ENCODE data around the gene DDX51. TPM values are rescaled to one million over a fixed set of nuclear protein-coding genes. Genes with fewer than 3 reads are reported as not detected.
A peak's percentile ranks its signal among the peaks of the same experiment; 100 is the strongest.

The DDX51 gene, protein sequence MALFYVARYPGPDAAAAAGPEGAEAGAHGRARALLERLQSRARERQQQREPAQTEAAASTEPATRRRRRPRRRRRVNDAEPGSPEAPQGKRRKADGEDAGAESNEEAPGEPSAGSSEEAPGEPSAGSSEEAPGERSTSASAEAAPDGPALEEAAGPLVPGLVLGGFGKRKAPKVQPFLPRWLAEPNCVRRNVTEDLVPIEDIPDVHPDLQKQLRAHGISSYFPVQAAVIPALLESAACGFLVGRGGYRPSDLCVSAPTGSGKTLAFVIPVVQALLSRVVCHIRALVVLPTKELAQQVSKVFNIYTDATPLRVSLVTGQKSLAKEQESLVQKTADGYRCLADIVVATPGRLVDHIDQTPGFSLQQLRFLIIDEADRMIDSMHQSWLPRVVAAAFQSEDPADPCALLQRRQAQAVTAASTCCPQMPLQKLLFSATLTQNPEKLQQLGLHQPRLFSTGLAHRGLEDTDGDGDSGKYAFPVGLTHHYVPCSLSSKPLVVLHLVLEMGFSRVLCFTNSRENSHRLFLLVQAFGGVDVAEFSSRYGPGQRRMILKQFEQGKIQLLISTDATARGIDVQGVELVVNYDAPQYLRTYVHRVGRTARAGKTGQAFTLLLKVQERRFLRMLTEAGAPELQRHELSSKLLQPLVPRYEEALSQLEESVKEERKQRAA
- 10 to 100 TPM; 15.2 to 25.7 (median 21.5) TPM for polyA plus RNA-seq (ENCODE audit: insufficient read length in 3 of 3)
- long read RNA-seq, donor 1, full-length matches to known transcripts, result 3 of 3 reads
- long read RNA-seq, donor 1, partial matches to known transcripts, result 0 of 3 reads
- long read RNA-seq, donor 1, other reads (novel, unspliced or antisense), result 0 of 3 reads
- long read RNA-seq, donor 2, full-length matches to known transcripts, result 5 of 5 reads
- long read RNA-seq, donor 2, partial matches to known transcripts, result 0 of 5 reads
- long read RNA-seq, donor 2, other reads (novel, unspliced or antisense), result 0 of 5 reads
- long read RNA-seq, donor 3, partial matches to known transcripts, result 0 of 3 reads
- long read RNA-seq, donor 3, other reads (novel, unspliced or antisense), result 0 of 3 reads
- long read RNA-seq, donor 4, full-length matches to known transcripts, result 8 of 8 reads
- long read RNA-seq, donor 4, partial matches to known transcripts, result 0 of 8 reads
- long read RNA-seq, donor 4, other reads (novel, unspliced or antisense), result 0 of 8 reads
- long read RNA-seq, donor 5, result 0 reads
- long read RNA-seq, donor 6, full-length matches to known transcripts, result 9 of 23 reads
- long read RNA-seq, donor 6, partial matches to known transcripts, result 8 of 23 reads
- long read RNA-seq, donor 6, other reads (novel, unspliced or antisense), result 6 of 23 reads
- long read RNA-seq, donor 7, full-length matches to known transcripts, result 4 of 4 reads
- long read RNA-seq, donor 7, partial matches to known transcripts, result 0 of 4 reads
- long read RNA-seq, donor 7, other reads (novel, unspliced or antisense), result 0 of 4 reads
- long read RNA-seq, donor 8, full-length matches to known transcripts, result 4 of 4 reads
- long read RNA-seq, donor 8, partial matches to known transcripts, result 0 of 4 reads
- long read RNA-seq, donor 8, other reads (novel, unspliced or antisense), result 0 of 4 reads
- long read RNA-seq, donor 9, full-length matches to known transcripts, result 6 of 37 reads
- long read RNA-seq, donor 9, partial matches to known transcripts, result 22 of 37 reads
- long read RNA-seq, donor 9, other reads (novel, unspliced or antisense), result 9 of 37 reads
- long read RNA-seq, donor 10, full-length matches to known transcripts, result 9 of 9 reads
- long read RNA-seq, donor 10, partial matches to known transcripts, result 0 of 9 reads
- long read RNA-seq, donor 10, other reads (novel, unspliced or antisense), result 0 of 9 reads
- long read RNA-seq, donor 11, full-length matches to known transcripts, result 4 of 4 reads
- long read RNA-seq, donor 11, partial matches to known transcripts, result 0 of 4 reads
- long read RNA-seq, donor 11, other reads (novel, unspliced or antisense), result 0 of 4 reads
- long read RNA-seq, donor 12, full-length matches to known transcripts, result 8 of 8 reads
- long read RNA-seq, donor 12, partial matches to known transcripts, result 0 of 8 reads
- long read RNA-seq, donor 12, other reads (novel, unspliced or antisense), result 0 of 8 reads
- long read RNA-seq, donor 13, full-length matches to known transcripts, result 2 of 2 reads
- long read RNA-seq, donor 13, partial matches to known transcripts, result 0 of 2 reads
- long read RNA-seq, donor 13, other reads (novel, unspliced or antisense), result 0 of 2 reads
- long read RNA-seq, donor 14, result 0 reads
- long read RNA-seq, donor 15, transcript DDX51-203 (2 exons, 2,203 nt), result major isoform, 11 of 12 reads
- long read RNA-seq, donor 15, partial matches to known transcripts, result 0 of 12 reads
- long read RNA-seq, donor 15, other reads (novel, unspliced or antisense), result 0 of 12 reads
- long read RNA-seq, donor 16, full-length matches to known transcripts, result 5 of 5 reads
- long read RNA-seq, donor 16, partial matches to known transcripts, result 0 of 5 reads
- long read RNA-seq, donor 16, other reads (novel, unspliced or antisense), result 0 of 5 reads

DNA sequence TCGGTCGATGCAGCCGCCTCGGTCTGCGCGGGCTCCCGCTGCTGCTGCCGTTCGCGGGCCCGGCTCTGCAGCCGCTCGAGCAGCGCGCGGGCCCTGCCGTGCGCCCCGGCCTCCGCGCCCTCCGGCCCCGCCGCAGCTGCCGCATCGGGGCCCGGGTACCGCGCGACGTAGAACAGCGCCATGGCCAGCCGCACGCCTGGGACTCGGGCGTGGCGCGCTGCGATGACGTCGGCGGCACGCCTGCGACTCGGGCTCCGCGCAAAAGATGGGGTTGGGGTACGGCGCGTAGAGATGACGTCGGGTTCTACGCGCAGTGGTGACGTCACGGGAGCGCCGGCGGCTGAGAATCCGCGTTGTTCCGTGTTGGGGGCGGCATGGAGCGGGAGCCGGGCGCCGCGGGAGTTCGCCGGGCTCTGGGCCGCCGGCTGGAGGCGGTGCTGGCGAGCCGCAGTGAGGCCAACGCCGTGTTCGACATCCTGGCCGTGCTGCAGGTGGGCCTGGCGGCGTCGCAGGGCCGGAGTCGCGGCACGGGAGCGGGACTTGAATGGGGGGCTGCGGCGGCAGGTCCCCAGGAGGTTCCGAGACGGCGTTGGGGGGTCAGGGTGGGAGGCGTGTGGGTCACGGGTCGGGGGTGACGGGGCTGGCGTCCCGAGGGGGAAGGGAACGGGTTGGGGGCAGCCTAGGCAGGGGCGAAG is at the start of gene DDX51, which contains the start of gene NOC4L:
Gene DDX51, minus strand, starts transcription at position 205 of the 695 bp plus-strand sequence. Its CDS starts 23 bp downstream, at position 182.
Gene NOC4L, plus strand, starts transcription at position 343 of the 695 bp plus-strand sequence. Its CDS starts 32 bp downstream, at position 375.
- DNase-seq, result peak; percentile 95

DNA sequence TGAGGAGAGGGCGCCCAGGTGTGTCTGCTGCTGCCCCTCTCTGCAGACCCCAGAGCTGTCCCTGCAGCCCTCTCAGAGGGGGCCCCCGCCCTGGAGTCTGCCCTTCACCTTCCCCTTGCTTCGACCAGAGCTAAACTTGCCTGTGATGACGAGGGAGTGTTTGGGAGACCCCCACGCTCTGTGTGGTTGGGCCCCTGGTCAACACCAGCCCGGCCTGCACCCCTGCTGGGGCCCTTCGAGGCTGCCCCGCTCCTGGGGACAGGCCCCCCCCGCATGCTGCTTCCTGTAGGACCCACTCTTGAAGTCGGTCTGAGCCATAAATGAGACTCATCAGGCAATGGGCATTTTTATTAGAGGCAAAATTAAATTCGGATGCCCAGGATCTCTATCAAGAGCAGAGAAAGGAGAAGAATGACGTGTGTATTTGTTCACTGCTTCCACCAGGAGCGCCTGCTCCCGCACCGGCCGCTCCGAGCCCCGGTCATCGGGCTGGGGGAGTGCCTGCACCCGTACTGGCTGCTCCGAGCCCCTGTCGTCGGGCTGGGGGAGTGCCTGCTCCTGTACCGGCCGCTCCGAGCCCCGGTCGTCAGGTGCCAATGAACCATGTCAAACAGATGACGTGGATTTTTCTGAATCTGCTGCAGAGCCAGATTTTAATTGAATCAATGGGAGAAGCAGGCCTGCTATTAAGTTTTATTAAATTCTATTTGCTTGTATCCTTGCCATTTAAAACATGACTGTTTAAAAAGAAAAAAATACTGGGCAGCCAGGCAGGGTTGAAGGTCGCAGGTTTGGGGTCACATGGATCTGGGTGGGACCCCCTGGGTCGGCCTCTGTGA is 47.8 kb upstream of the DDX51 start:
- peak; percentile 65 for DNase-seq

DNA sequence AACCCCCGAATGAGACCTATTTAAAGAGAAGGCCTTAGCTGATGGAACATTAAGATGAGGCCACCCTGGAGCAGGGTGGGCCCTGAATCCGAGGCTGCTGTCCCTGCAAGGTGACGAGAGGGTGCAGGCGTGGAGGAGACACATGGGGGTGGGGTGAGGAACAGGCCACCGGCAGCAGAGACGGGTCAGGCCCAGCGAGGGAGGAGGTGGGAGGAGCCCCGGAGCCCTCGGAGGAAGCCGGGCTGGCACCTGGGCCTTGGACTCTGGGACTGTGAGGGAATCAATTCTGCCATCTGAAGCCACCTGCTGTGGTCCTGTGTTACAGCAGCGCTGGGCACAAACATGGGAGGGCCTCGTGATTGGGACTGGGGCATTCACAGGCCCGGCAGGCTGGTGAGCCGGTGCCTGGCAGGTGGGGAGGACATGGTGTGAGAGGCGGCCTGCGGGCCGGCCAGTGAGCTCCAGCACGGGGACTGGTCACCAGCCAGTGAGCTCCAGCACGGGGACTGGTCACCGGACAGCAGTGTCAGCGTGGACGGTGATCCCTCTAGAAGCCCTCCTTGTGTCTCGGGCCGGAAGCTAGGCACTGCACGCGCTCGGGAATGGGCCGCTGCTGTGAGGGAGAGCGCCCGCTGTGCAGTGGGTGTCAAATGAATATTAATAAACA is 46.8 kb upstream of the DDX51 start:
- no peak for DNase-seq

DNA sequence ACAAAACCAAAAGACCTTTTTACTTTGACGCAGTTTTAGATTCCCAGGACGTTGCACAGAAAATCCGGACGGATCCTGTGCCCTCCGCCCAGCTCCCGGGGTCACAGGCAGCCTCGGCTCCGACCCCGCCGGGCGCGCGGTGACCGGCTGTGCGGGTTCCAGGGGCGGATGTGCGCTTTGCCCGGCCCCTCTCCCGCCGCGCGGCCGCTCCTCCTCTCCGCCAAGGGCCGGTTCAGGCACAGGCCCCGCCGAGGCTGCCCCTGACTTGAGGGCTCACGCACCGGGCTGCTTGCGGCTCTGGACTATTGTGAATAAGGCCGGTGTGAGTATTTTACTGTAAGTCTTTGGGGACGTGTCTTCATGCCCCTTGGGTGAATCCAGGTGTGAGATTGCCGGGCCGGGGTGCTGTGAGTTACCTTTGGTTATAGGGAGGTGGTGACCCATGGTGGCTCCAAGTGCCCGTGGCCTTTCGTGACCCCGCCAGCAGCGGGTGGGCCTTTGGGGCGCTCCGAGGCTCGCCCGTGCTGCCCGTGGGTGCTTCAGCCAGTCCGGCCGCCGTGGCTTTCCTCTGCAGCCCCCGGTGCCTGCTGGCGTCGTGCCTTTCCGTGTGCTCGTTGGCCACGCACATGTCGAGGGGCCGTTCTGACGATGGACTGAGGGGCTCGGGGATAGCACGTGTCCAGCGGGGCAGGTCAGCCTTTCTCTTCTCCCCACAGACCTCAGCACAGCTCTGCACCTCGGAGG is 46.1 kb upstream of the DDX51 start:
- no peak for DNase-seq

DNA sequence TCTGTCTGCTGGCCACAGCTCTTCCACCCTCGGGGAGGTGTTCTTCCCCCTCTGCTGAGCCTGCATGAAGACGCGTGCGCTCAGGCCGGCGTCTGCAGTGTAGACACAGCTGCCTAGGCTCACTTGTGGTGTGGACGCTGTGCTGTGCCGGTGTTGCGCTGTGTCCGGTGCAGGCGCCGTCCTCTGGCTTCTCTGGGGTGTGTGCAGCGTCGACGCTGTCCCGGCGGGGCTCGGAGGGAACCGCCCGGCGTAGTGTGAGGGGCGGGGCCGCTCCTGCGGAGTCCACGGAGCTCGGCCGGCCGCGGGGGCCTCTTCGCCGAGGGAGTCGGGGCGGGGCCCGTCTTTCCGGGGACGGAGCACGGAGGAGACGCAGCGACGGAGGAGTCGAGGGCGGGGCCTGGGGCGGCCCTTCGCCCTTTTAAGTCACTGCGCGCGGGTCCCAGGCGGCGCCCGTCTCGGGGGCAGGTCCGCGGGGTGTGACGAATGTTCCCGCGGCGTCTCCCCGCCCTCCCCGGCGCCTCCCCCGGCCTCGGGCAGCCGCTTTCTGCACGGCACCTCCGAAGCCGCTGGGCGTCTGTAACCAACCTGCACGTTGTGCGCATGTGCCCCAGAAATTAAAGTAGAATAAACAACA is 45.4 kb upstream of the DDX51 start:
- DNase-seq, result peak; percentile 68

GRCh38 chr12:132188916-132189325 is 44.8 kb upstream of the DDX51 start:
- DNase-seq, result no peak

GRCh38 chr12:132188451-132188901 is 44.4 kb upstream of the DDX51 start:
- no peak for DNase-seq

DNA sequence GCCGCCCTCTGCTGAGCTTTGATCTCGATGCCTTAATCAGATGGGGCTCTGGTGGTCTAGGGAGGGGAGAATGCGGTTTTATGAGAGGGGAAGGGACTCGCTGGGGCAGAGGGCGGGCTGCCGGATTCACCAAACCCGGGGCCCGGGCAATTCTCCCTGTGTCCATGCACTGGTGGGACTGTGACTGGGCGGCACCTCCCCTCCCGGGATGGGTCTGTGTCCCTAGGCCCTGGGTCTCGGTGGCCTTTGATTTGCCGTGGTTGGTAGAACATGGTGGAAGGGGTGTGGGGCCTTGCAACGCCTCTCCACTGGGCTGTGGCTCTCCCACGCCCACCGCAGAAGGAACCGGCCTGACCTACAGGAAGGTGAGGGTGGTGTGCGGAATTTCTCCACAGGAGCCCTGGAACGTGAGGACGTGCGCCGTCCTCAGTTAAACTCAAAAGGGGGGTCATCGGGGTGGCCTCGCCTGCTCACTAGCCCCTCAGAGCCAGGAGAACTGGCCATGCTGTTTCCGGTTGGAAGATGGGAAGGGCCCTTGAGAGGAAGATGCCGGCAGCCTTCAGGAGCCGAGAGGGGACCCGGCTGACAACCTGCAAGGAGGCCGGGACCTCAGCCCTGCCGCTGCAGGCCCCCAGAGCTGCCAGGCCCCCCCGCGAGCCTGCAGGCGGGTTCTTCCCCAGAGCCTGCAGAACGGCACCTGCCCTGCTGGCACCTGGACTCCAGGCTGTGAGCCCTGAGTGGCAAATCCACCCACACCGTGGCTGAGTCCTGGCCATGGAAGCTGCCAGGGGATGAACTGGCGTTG is 43.7 kb upstream of the DDX51 start:
- DNase-seq, result no peak

DNA sequence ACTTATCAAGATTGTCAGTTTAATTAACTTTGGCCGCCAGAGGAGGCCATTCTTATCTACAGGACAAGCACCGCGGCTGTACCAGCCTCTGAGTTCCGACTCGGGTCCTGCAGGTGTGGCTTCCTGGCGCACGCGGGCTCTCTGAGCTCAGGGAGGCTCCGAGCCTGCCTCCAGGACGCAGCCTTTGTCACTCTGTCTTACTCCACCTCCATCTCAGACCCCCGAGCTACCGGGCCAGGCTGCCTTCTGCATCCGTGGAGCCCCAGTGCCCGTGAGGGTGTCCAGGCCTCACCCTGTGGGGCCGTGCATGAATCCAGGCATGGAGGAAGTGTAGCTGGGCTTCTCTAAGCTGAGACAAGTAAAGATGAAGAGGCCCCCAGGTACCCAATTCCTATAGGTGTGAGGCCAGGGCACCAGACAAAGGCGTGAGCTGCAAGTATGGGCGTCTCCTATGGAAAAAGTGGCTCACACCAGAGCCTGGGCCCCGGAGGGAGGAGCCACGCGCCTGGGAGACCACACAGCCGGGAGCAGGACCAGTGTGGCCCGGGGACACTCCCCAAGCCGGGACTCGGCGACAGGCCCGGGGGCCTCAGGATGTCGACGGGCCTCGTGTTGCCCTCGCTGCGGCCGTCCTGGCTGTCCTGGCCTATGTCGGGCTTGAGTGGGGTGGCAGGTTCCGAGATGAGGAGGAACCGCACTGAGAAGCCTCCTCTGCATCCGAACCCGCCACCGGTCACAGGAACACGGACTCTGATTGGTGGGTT is 42.9 kb upstream of the DDX51 start:
- DNase-seq, result no peak

DNA sequence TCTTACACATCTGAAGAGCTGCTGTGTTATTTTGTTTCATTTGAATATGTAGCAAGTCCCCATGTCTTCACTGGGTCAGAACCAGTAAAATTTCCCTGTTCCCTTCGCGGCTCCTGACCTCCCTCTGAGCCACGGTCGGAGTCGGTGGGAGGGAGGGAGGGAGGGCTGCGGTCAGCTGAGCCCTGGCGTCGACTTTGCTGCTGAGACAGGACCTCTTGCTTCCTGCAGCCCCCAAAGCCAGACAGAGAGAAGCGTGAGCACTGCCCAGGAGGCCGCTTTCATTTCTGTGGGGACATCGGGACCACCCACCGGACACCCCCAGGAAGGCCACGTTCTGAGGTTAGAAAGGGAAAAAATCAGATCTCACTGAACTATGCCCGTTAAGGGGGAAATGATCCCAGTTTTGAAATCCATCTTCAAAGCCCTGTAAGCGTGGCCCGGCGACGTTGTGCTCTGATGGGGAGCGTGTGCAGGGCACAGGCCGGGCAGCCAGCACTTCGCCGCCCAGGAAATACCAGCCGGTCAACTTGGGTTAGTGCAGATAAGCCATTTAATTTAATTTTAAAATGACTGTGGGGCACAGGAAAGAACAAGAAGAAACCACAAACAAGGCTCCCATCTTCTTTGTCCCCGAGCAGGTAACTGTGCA is 42.2 kb upstream of the DDX51 start:
- no peak for DNase-seq

GRCh38 chr12:132185705-132186104 is 41.6 kb upstream of the DDX51 start:
- DNase-seq, result no peak

DNA sequence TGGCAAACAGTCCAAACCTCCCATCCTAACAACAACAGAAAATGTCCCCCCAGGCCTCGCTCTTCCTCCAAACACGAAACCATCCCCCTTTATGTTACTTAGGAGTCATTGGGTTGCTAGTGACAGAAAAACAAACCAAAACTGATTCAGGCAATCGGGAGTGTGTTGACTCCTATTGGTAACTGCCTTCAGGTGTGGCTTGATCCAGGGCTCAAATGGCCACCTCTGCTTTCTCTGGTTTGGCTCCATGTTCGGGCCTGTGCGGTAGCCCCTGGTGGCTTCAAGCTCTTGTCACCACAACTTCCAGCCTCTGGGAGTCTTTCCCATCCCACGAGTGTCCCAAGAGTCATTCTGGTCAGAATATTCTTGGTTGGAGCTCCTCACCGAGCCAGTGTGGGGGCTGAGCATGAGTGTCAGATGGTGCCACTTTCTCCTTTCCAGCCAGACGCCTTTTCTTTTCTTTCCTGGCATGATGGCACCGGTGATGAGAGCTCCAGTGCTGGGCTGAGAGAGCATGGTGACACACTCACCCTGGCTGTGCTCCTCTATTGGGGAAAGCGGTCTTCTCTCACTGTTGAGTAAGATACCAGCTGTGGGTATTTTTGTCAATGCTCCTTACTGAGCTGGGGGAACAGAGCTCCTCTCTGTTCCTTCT is 38.7 kb upstream of the DDX51 start:
- no peak for DNase-seq
